ENCODE data around the gene FILIP1L. TPM values are rescaled to one million over a fixed set of nuclear protein-coding genes. Genes with fewer than 3 reads are reported as not detected.

Gene FILIP1L
- total RNA-seq, 1 experiment from 2014 or later: 0.17 TPM

DNA sequence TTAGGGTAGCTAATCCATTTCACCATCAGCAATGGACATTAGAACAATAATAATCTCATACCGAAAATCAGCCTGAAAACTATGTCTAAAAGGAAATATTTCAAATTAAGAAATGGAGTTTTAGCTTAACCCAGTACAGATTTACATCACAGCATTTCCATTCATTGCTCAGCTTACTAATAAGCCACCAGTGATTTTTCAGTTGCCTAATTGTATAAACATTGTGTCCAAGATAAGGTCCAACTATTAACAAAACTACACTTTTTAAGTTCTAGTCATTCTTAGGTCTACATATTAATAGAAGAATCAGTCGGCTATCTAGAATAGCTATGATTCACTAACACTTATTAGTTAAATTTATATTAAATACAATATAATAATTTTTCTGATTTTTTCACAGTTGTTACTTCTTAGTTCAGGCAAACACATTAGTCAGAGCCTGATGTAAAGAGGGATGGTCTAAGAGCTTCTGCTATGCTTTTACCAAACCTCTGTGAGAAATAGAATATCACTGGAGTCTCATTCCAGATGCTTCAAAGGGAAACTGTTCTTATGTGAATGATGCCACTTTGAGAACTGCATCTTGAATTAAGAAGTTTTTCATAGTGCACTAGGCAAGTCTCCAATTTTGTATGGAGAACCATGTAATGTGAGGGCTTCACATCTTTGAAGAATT lies 222.6 kb downstream of the FILIP1L start:
- Histone ChIP-seq H4K20me1 (ENCODE audit: insufficient read depth) (no peaks in the 10 kb centered on the region), H3K9ac (ENCODE audit: low read length) (no peak overlapping the region), H3K4me1 (ENCODE audit: control insufficient read depth in 1 of 2, insufficient read depth in 2 of 2, low read length in 2 of 2) (peaks cover 12 to 27% of the 10 kb centered on the region in 2 experiments), H3K36me3 (ENCODE audit: control insufficient read depth in 1 of 2, insufficient read depth in 2 of 2, low read length in 2 of 2) (no peaks in the 10 kb centered on the region), H3K79me2 (ENCODE audit: insufficient read depth, low read length) (peaks cover 18% of the 10 kb centered on the region), H3K27me3 (ENCODE audit: insufficient read depth, low read length) (no peaks in the 10 kb centered on the region), H3K4me3 (replicated peaks in 1 of 2; ENCODE audit: low read depth in 1 of 2, low read length in 2 of 2) (no peak overlapping the region), H2AFZ (ENCODE audit: low read depth, low read length, poor library complexity, severe bottlenecking) (no peak overlapping the region), H3K27ac (ENCODE audit: low read depth, low read length) (no peak overlapping the region), H3K4me2 (ENCODE audit: low read length) (no peak overlapping the region), H3K9me2 (ENCODE audit: insufficient read depth) (no peaks in the 10 kb centered on the region), H3K9me3 (ENCODE audit: control insufficient read depth in 1 of 2, insufficient read depth in 1 of 2, low read depth in 1 of 2, low read length in 2 of 2) (no peaks in the 10 kb centered on the region)
- intact Hi-C loops (cut with micrococcal nuclease): no loop called here
- POLR2A ChIA-PET: no interaction called here
- CTCF ChIA-PET: no interaction called here
- no peak for DNase-seq (ENCODE audit: low read depth, low spot score)
- ATAC-seq: no peak
- RAD21 ChIA-PET (ENCODE audit: low non-redundant PET in 1 of 2, low total read pairs in 2 of 2, uncharacterized antibody in 2 of 2, unreplicated experiment in 2 of 2): no interaction called here
- no peak for TF ChIP-seq EZH2 (IDR thresholded peaks at IDR 0.05)
- TF ChIP-seq ELF1 (IDR thresholded peaks at IDR 0.05; ENCODE audit: borderline replicate concordance, low read depth): no peak
- no peak for TF ChIP-seq SRF (IDR thresholded peaks at IDR 0.05; ENCODE audit: low read depth)
- TF ChIP-seq, protein P1, sequence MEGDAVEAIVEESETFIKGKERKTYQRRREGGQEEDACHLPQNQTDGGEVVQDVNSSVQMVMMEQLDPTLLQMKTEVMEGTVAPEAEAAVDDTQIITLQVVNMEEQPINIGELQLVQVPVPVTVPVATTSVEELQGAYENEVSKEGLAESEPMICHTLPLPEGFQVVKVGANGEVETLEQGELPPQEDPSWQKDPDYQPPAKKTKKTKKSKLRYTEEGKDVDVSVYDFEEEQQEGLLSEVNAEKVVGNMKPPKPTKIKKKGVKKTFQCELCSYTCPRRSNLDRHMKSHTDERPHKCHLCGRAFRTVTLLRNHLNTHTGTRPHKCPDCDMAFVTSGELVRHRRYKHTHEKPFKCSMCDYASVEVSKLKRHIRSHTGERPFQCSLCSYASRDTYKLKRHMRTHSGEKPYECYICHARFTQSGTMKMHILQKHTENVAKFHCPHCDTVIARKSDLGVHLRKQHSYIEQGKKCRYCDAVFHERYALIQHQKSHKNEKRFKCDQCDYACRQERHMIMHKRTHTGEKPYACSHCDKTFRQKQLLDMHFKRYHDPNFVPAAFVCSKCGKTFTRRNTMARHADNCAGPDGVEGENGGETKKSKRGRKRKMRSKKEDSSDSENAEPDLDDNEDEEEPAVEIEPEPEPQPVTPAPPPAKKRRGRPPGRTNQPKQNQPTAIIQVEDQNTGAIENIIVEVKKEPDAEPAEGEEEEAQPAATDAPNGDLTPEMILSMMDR (IDR thresholded peaks at IDR 0.05 in 2 of 3, conservative IDR thresholded peaks at IDR 0.05 in 1 of 3; ENCODE audit: borderline replicate concordance in 1 of 3, insufficient read depth in 1 of 3, low read depth in 2 of 3, low read length in 2 of 3): no peak
- TF ChIP-seq POLR2AphosphoS5 (IDR thresholded peaks at IDR 0.05; ENCODE audit: low read depth, low read length): no peak
- TF ChIP-seq RAD21 (IDR thresholded peaks at IDR 0.05; ENCODE audit: low read depth): no peak
- TF ChIP-seq, protein P2, sequence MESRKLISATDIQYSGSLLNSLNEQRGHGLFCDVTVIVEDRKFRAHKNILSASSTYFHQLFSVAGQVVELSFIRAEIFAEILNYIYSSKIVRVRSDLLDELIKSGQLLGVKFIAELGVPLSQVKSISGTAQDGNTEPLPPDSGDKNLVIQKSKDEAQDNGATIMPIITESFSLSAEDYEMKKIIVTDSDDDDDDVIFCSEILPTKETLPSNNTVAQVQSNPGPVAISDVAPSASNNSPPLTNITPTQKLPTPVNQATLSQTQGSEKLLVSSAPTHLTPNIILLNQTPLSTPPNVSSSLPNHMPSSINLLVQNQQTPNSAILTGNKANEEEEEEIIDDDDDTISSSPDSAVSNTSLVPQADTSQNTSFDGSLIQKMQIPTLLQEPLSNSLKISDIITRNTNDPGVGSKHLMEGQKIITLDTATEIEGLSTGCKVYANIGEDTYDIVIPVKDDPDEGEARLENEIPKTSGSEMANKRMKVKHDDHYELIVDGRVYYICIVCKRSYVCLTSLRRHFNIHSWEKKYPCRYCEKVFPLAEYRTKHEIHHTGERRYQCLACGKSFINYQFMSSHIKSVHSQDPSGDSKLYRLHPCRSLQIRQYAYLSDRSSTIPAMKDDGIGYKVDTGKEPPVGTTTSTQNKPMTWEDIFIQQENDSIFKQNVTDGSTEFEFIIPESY (IDR thresholded peaks at IDR 0.05; ENCODE audit: extremely low read depth, insufficient replicate concordance, low read length): no peak
- TF ChIP-seq ZNF274 (IDR thresholded peaks at IDR 0.05; ENCODE audit: low read depth, low read length): no peak
- BruUV-seq (replicated peaks): no TSS peak

All from HCT116 (cell line).